IPS DF 6.9 (cell line): ENCODE results near the gene CD47.
A peak's percentile ranks its signal among the peaks of the same experiment; 100 is the strongest.

ENCODE experiments used
- DNase-seq: peaks from one replicate; pipeline ENCODE4 v3.0.0-alpha.2; 2013; ENCODE audit warnings: low read depth, low spot score
- H3K27ac ChIP-seq: one replicate; pipeline ENCODE4 v1.5.1; 2013; ENCODE audit warnings: low read length, control low read depth
- H3K27me3 ChIP-seq: 2 replicates; pipeline ENCODE4 v1.6.1; 2013; ENCODE audit warnings: mild to moderate bottlenecking, low read length; ENCODE audit not compliant: control insufficient read depth, insufficient read depth
- H3K36me3 ChIP-seq: 2 replicates; pipeline ENCODE4 v1.6.1; 2013; ENCODE audit warnings: low read length; ENCODE audit not compliant: control insufficient read depth, insufficient read depth
- H3K4me1 ChIP-seq: 2 replicates; pipeline ENCODE4 v1.6.1; 2013; ENCODE audit warnings: low read length; ENCODE audit not compliant: control insufficient read depth, insufficient read depth
- H3K4me3 ChIP-seq: 2 replicates; pipeline ENCODE4 v1.5.1; 2013; ENCODE audit warnings: mild to moderate bottlenecking, low read length
- H3K9me3 ChIP-seq: 2 replicates; pipeline ENCODE4 v1.6.1; 2013; ENCODE audit warnings: low read length, inconsistent platforms; ENCODE audit not compliant: control insufficient read depth, insufficient read depth
- WGBS: extraction: QIAGEN DNeasy Blood & Tissue Kit; methylation state at CpG from one replicate; pipeline ENCODE4 v1.1.7; 2013; ENCODE audit warnings: mixed read lengths, missing lambda C conversion rate; ENCODE audit not compliant: insufficient read length, insufficient coverage; 5-methylcytosine and 5-hydroxymethylcytosine counted together

Gene CD47

GRCh38 chr3:108090701-108091497 lies at the start of gene CD47:
Gene CD47, minus strand, starts transcription at chr3:108091031. Its CDS starts 123 bp downstream, at chr3:108090908.
- no peaks in the 10 kb centered on the region for H3K9me3 ChIP-seq
- no peaks in the 10 kb centered on the region for H3K36me3 ChIP-seq
- peak within 1 kb of the TSS; percentile 96 for H3K4me3 ChIP-seq
- no CpG with 5 or more reads among the region's 106 CpGs for WGBS
- no peak within 1 kb of the TSS for H3K27ac ChIP-seq
- peak; percentile 47 for DNase-seq
- H3K27me3 ChIP-seq: peaks cover 6% of the 10 kb centered on the region; the same call in 1 of the 2 replicates
- no peaks in the 10 kb centered on the region for H3K4me1 ChIP-seq

- DNase-seq: no peak
- no peaks in the 10 kb centered on the region for H3K27me3 ChIP-seq
- no CpG with 5 or more reads among the region's 5 CpGs for WGBS
- H3K27ac ChIP-seq: no peak overlapping the region
- H3K36me3 ChIP-seq: no peaks in the 10 kb centered on the region
- H3K9me3 ChIP-seq: no peaks in the 10 kb centered on the region
- H3K4me3 ChIP-seq: no peak overlapping the region
- H3K4me1 ChIP-seq: no peaks in the 10 kb centered on the region
These were observed 46.6 kb upstream of the CD47 start for GRCh38 chr3:108137460-108137814.

GRCh38 chr3:108136561-108137459 lies 46.0 kb upstream of the CD47 start:
- H3K4me1 ChIP-seq: no peaks in the 10 kb centered on the region
- WGBS: no CpG with 5 or more reads among the region's 13 CpGs
- H3K36me3 ChIP-seq: no peaks in the 10 kb centered on the region
- H3K27me3 ChIP-seq: no peaks in the 10 kb centered on the region
- no peaks in the 10 kb centered on the region for H3K9me3 ChIP-seq
- no peak for DNase-seq
- no peak overlapping the region for H3K27ac ChIP-seq
- no peak overlapping the region for H3K4me3 ChIP-seq

GRCh38 chr3:108134555-108134880 lies 43.7 kb upstream of the CD47 start:
- H3K4me3 ChIP-seq: no peak overlapping the region
- H3K9me3 ChIP-seq: no peaks in the 10 kb centered on the region
- no peaks in the 10 kb centered on the region for H3K27me3 ChIP-seq
- DNase-seq: no peak
- no CpG with 5 or more reads among the region's 1 CpG for WGBS
- H3K36me3 ChIP-seq: no peaks in the 10 kb centered on the region
- H3K4me1 ChIP-seq: no peaks in the 10 kb centered on the region
- H3K27ac ChIP-seq: no peak overlapping the region

- WGBS: no CpG with 5 or more reads among the region's 5 CpGs
- H3K36me3 ChIP-seq: no peaks in the 10 kb centered on the region
- DNase-seq: no peak
- H3K4me3 ChIP-seq: no peak overlapping the region
- H3K4me1 ChIP-seq: no peaks in the 10 kb centered on the region
- no peaks in the 10 kb centered on the region for H3K27me3 ChIP-seq
- H3K27ac ChIP-seq: no peak overlapping the region
- H3K9me3 ChIP-seq: no peaks in the 10 kb centered on the region
These were observed 43.2 kb upstream of the CD47 start for GRCh38 chr3:108133858-108134554.

- Histone ChIP-seq H3K27me3 (no peaks in the 10 kb centered on the region), H3K9me3 (no peaks in the 10 kb centered on the region), H3K36me3 (no peaks in the 10 kb centered on the region), H3K27ac (no peak overlapping the region), H3K4me3 (no peak overlapping the region), H3K4me1 (no peaks in the 10 kb centered on the region)
- DNase-seq: no peak
These were observed 42.2 kb upstream of the CD47 start for GRCh38 chr3:108133048-108133369.

- Histone ChIP-seq H3K4me1 (no peaks in the 10 kb centered on the region), H3K4me3 (no peak overlapping the region), H3K9me3 (no peaks in the 10 kb centered on the region), H3K36me3 (no peaks in the 10 kb centered on the region), H3K27ac (no peak overlapping the region), H3K27me3 (no peaks in the 10 kb centered on the region)
- no CpG with 5 or more reads among the region's 9 CpGs for WGBS
- DNase-seq: no peak
These were observed 40.8 kb upstream of the CD47 start for GRCh38 chr3:108131475-108132134.

- Histone ChIP-seq H3K27ac (no peak overlapping the region), H3K36me3 (no peaks in the 10 kb centered on the region), H3K4me1 (no peaks in the 10 kb centered on the region), H3K9me3 (no peaks in the 10 kb centered on the region), H3K4me3 (no peak overlapping the region), H3K27me3 (no peaks in the 10 kb centered on the region)
- no peak for DNase-seq
These were observed 40.1 kb upstream of the CD47 start for GRCh38 chr3:108130701-108131474.

- Histone ChIP-seq H3K27me3 (no peaks in the 10 kb centered on the region), H3K4me3 (no peak overlapping the region), H3K36me3 (no peaks in the 10 kb centered on the region), H3K9me3 (no peaks in the 10 kb centered on the region), H3K27ac (no peak overlapping the region), H3K4me1 (no peaks in the 10 kb centered on the region)
- DNase-seq: no peak
- WGBS: no CpG with 5 or more reads among the region's 4 CpGs
These were observed 39.4 kb upstream of the CD47 start for GRCh38 chr3:108130236-108130635.
